ENCODE measurements around the gene ARL8A. TPM values are rescaled to one million over a fixed set of nuclear protein-coding genes. Genes with fewer than 3 reads are reported as not detected.

The ARL8A gene
- total and polyA plus RNA-seq, 2 of the 4 experiments (the other 2 are of a cell fraction) = 18.1 to 30.7 TPM

DNA sequence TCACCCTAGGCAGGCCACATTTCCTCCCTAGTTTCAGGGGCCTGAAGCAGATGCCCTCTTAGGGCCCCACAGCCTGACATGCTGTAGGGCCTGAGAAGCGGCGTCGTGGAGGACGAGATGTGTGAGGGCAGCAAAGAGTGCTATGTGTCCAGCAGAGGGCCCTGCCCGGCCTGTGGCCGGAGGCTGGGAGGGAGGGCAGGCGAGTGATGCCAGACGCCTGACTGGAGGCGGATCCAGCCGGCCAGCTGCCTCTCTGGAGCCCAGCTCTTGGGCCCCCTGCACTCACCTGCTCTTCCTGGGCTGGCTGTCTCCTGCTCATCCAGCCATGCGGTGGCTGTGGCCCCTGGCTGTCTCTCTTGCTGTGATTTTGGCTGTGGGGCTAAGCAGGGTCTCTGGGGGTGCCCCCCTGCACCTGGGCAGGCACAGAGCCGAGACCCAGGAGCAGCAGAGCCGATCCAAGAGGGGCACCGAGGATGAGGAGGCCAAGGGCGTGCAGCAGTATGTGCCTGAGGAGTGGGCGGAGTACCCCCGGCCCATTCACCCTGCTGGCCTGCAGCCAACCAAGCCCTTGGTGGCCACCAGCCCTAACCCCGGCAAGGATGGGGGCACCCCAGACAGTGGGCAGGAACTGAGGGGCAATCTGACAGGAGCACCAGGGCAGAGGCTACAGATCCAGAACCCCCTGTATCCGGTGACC, 21.8 kb downstream of the ARL8A start, which contains the start of gene GPR37L1 (continued):
- no peak for TF ChIP-seq USF2 (IDR thresholded peaks at IDR 0.05; ENCODE audit: low read depth, low read length)

DNA sequence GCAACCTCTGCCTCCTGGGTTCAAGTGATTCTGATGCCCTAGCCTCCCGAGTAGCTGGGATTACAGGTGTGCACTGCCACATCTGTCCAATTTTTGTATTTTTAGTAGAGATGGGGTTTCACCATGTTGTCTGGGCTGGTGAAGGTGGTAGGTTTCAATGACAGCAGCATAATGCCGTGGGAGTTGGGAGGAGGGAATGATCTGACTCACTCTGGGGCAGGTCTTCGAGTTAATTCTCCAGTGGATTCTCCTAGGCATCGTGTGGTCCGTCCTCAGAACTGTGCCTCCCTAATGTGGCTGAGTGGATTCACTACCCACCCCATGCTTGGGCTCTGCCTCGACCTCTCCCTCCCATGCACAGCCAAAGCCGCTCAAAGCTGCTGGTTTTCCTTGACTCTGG, 23.5 kb downstream of the ARL8A start:
- Histone ChIP-seq H3K14ac (replicated peaks; ENCODE audit: low read depth, low read length) (no peak overlapping the region), H3K56ac (ENCODE audit: extremely low read depth, insufficient read depth, low read length) (no peak overlapping the region), H4K91ac (ENCODE audit: insufficient read depth, low read depth, low read length) (no peak overlapping the region), H2BK120ac (ENCODE audit: low read depth, low read length) (no peak overlapping the region), H2AK9ac (replicated peaks; ENCODE audit: low read depth, low read length, poor library complexity) (no peak overlapping the region), H3K4ac (ENCODE audit: low read depth, low read length) (no peak overlapping the region), H3K4me3 (ENCODE audit: insufficient read depth, low read depth, low read length) (no peak overlapping the region), H3K9ac (ENCODE audit: low read depth, low read length) (no peak overlapping the region), H2BK15ac (ENCODE audit: low read depth, low read length) (no peak overlapping the region), H3K27me3 (ENCODE audit: control insufficient read depth, insufficient read depth, low read length) (peaks cover 19% of the 10 kb centered on the region), H2BK20ac (ENCODE audit: low read depth, low read length) (no peak overlapping the region), H3K79me1 (ENCODE audit: low read depth in 1 of 2, low read length in 2 of 2) (no peaks in the 10 kb centered on the region), H3K27ac (ENCODE audit: insufficient read depth, low read length) (no peak overlapping the region), H3K36me3 (ENCODE audit: control insufficient read depth, insufficient read depth, low read length) (no peaks in the 10 kb centered on the region), H2AK5ac (ENCODE audit: low read depth, low read length) (no peak overlapping the region), H3K4me1 (ENCODE audit: control insufficient read depth, insufficient read depth, low read length) (no peaks in the 10 kb centered on the region), H3K9me1 (ENCODE audit: insufficient read depth, low read length) (no peaks in the 10 kb centered on the region), H3K9me3 (ENCODE audit: control insufficient read depth, insufficient read depth, low read length) (no peaks in the 10 kb centered on the region), H2AFZ (replicated peaks; ENCODE audit: low read length, poor library complexity) (no peak overlapping the region), H4K5ac (ENCODE audit: low read depth, low read length) (no peak overlapping the region), H4K20me1 (ENCODE audit: insufficient read depth, low read length) (no peaks in the 10 kb centered on the region), H3K18ac (ENCODE audit: low read depth, low read length) (no peak overlapping the region), H3K4me2 (ENCODE audit: low read depth, low read length) (no peak overlapping the region), H2BK5ac (ENCODE audit: low read depth, low read length, poor library complexity, severe bottlenecking) (no peak overlapping the region), H4K8ac (ENCODE audit: low read depth in 2 of 2, low read length in 2 of 2) (no peak overlapping the region), H3K23ac (ENCODE audit: low read depth, low read length) (no peak overlapping the region)
- DNase-seq (no peak), ATAC-seq (ENCODE audit: low read depth) (no peak)
- intact Hi-C loops (cut with micrococcal nuclease) (no loop called here), in situ Hi-C loops (cut with MboI; ENCODE audit: low sequenced_read_pairs) (loop anchor here (10.0 kb wide), 1 partner anchor 226 kb away; no protein-coding TSS in a partner anchor), dilution Hi-C loops (cut with HindIII; ENCODE audit: low sequenced_read_pairs, unreplicated experiment) (no loop called here)
- WGBS, 2 experiments (ENCODE audit: extremely low coverage in 2 of 2, insufficient read length in 1 of 2) = no CpG with 5 or more reads among the region's 7 CpGs
- no peak for TF ChIP-seq SMC3 (IDR thresholded peaks at IDR 0.05; ENCODE audit: low read depth, low read length)
- no peak for TF ChIP-seq USF2 (IDR thresholded peaks at IDR 0.05; ENCODE audit: low read depth, low read length)
- TF ChIP-seq RCOR1 (IDR thresholded peaks at IDR 0.05; ENCODE audit: insufficient replicate concordance, low read length) = no peak
- no peak for TF ChIP-seq MAZ (IDR thresholded peaks at IDR 0.05; ENCODE audit: borderline replicate concordance, low read depth, low read length)
- TF ChIP-seq NFE2L2 (IDR thresholded peaks at IDR 0.05; ENCODE audit: low read depth, low read length) = no peak
- TF ChIP-seq CHD1 (IDR thresholded peaks at IDR 0.05; ENCODE audit: low read depth, low read length) = no peak
- TF ChIP-seq POLR2A (IDR thresholded peaks at IDR 0.05; ENCODE audit: low read depth, low read length) = no peak
- no peak for TF ChIP-seq BHLHE40 (IDR thresholded peaks at IDR 0.05; ENCODE audit: low read depth, low read length)
- no peak for TF ChIP-seq MAFK (IDR thresholded peaks at IDR 0.05; ENCODE audit: low read depth, low read length)
- no peak for TF ChIP-seq CEBPB (IDR thresholded peaks at IDR 0.05; ENCODE audit: low read depth, low read length)
- no peak for TF ChIP-seq FOS (IDR thresholded peaks at IDR 0.05; ENCODE audit: low read depth, low read length)
- TF ChIP-seq CTCF (conservative IDR thresholded peaks at IDR 0.05; ENCODE audit: low read depth, low read length) = no peak
- BruUV-seq (replicated peaks) = no TSS peak
- CTCF ChIA-PET = no interaction called here
- POLR2A ChIA-PET (ENCODE audit: unreplicated experiment) = no interaction called here

All from IMR-90 (cell line).